ENCODE measurements around the gene STAB1. TPM values are rescaled to one million over a fixed set of nuclear protein-coding genes. Genes with fewer than 3 reads are reported as not detected.

The STAB1 gene
- total RNA-seq, 1 donor from 2014 or later, result 0.12 TPM

DNA sequence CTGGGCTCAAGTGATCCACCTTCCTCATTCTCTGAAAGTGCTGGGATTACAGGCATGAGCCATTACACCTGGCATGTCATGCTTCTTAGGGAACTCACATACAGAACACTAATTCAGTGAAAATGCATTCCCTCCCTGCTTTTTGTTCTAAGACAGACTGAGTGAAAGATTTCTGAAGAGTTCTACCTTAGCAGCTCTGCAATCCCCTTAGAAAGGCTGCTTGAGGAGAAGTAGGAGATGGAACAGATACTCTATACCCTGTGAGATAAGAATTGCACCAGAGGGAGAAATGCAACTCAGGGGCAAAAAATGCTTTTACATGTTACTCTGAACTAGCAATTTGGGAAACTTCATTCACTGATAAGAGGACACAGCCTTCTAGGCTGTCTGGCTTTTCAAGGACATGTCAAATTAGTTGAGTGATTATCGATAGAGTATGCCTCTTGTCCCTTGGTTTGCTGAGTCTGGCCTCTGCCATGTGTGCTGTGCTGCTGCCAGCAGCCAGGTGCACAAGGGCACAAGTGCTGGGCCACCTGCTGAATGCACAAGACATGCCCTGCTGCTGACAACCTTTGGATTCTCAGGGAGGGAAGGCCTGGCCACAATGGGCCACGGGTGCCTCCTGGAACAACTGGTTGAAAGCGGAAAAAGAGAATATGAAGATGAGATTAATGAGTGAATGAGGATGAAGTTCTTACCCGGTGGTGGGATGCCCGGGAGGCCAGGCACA is 59.1 kb downstream of the STAB1 start:
- intact Hi-C loops (cut with micrococcal nuclease), result no loop called here

DNA sequence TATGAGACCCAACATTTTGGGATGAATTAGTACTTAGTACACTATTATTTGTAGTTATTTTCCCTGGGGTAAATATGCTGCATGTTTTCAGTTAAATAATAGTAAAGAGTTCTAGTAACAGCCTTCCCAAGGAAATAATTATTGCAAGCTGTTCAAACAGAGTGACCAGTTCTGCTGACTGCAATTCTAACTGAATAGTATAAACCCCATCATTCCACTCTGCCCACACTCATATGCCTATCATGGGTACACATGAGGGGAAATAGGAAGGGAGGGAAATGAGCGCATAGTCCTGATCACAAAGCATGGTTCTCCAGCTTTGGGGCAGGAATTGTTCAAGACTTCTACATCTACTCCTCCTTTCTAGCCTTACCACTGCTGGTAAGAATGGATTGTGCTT is 59.9 kb downstream of the STAB1 start:
- intact Hi-C loops (cut with micrococcal nuclease), result no loop called here

DNA sequence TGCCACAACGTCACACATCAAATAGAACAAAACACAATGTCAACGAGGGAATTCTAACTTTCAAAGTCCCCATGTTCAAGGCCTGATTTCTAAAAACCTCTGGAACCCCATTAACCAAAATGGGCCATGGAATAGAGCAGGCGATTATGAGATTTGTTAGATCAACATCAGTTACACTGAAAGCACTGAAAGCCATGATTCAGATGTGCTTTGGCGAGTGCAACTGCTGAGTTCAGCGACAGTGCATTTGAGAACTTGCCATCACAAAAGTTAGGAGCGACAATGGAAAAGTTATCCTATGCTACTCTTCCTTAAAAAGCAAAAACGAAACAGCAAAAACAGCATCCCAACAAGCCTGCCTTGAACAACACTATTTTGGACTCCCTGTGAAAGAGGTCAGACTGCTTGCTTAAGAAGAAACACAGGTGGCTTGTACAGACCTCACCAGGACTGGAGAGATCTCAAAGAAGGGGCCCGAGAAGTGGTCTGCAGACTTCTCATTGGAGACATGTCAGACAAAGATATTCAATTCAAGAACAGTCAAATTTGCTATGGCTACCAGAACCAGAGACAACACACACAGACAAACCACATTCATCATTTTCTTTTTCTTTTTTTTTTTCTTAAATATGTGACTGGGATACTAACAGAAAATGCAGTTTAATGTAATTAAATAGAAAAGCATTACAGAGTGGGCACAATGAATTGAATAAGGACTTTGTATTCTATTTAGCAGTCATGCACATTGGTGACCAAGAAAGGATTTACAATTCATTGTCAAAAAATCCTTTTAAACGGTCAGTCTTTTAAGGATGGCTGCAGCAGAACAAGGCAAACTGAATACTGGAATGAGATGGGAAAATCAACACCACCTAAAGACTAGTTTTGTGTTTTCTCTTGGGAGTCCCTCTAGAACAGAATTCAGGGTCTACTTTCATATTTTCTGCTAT is 62.1 kb downstream of the STAB1 start:
- intact Hi-C loops (cut with micrococcal nuclease), result no loop called here

DNA sequence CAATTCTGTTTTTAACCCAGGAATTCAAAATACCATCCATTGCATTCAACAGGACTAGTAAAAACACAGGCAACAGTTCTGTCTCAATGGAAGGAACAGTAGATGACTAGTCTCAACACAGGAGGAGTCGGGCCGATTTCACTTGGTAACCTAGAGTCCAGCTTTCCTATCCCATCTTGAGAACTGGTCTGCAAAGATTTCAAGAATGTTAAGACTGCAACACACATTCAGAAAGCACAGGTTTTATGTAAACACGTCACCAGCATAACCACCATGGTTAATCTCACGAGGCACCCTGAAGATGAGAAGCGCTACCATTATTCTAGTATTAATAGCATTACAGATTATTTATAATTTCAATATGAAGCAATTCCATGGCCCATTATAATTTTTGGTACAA is 63.3 kb downstream of the STAB1 start:
- intact Hi-C loops (cut with micrococcal nuclease), result no loop called here

DNA sequence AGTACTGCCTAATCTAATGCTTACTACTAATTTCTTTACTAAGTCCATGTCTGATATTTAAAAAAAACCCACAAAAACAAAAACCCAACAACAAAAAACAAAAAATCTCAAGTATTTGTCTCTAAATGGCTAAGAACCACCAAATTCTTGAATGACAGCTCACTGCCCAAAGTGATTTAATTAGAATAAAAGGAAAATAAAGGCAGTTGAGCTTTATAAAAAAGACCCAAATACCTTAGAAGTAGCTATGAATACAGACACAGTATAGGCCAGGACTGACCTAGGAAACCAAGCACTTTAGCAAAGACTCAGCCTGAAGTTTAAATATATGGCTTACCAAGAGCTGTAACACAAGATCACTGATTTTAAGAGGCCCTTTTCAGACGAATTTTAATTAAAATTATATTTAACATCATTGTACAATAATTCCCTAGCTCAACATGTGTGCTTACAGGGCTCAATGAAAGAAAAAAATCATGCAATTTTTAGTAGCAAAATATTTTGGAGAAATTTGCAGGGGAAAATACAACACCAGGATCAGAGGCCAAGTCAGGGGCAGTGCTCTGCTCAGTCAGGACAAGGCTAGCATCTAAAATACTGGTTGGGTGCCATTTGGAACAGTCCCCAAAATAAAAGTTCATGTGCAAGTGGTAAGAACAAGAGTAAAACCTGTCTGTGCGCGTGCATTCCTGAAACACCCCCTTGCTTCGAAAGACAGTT is 66.0 kb downstream of the STAB1 start:
- intact Hi-C loops (cut with micrococcal nuclease), result no loop called here

DNA sequence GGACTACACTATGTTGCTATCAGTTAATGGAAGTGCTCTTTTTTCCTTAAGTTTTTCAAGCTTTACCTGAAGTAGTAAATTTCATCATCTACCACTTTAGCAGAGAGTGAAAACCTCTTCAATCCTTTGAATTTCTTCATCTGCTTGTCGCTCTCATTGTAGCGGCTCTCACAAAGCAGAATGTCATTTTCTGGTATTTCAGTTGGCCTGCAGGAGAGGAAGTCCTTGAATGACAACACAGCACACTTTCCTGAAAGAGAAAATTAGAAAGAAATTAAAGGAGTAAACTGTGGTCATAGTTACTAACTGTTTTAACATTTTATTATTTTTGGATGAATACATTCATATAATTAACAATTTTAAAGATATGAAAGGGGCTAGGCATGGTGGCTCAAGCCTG is 68.8 kb downstream of the STAB1 start:
- intact Hi-C loops (cut with micrococcal nuclease), result no loop called here

DNA sequence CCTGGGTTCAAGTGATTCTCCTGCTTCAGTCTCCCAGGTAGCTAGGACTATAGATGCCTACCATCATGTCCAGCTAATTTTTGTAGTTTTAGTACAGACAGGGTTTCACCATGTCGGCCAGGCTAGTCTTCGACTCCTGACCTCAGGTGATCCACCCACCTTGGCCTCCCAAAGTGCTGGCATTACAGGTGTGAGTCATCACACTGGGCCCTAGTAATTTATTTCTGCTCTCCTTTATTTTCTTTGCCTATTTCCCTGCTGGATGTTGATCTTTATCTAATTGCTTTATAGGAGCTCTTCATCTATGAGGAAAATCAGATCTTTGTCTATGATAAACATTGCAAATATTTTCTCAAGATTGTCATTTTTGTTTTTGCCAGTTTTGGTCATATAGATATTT is 72.9 kb downstream of the STAB1 start:
- intact Hi-C loops (cut with micrococcal nuclease), result no loop called here

DNA sequence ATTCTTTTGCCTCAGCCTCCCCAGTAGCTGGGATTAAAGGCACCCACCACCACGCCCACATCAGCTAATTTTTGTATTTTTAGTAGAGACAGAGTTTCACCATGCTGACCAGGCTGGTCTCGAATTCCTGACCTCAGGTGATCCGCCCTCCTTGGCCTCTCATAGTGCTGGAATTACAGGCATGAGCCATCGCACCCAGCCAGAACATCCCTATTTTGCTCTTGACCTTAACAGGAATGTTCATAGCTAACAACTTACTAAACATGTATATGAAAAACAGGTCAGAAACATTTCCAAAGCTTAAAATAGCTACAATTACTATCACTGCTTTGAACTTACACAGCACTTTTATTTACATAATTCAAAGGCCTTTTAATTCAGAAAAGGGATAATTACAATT is 74.9 kb downstream of the STAB1 start:
- intact Hi-C loops (cut with micrococcal nuclease), result no loop called here

DNA sequence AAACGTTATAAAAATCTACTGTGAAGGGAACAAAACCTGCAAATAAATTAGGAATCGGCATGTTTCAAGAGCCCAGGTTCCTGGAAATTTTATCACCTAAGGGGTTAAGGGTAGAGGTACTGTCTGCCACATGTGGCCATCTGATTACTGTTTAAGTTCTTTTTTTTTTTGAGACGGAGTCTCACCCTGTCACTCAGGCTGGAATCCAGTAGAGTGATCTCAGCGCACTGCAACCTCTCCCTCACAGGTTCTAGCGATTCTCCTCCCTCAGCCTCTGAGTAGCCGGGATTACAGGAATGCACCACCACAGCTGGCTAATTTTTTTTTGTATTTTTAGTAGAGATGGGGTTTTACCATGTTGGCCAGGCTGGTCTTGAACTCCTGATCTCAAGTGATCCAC is 77.1 kb downstream of the STAB1 start:
- intact Hi-C loops (cut with micrococcal nuclease), result no loop called here

Other genes with a start within 250 kb of the STAB1 start
- gene PPM1M, start 249.6 kb upstream of the STAB1 start, total RNA-seq, result 82.2 and 84.9 TPM in 2 replicates
- 127 and 130 TPM in 2 replicates for gene WDR82, start 216.7 kb upstream of the STAB1 start, total RNA-seq
- gene GLYCTK, start 207.5 kb upstream of the STAB1 start, total RNA-seq, result 20.8 and 23.1 TPM in 2 replicates
- 27.1 and 30.1 TPM in 2 replicates for gene DNAH1, start 179.0 kb upstream of the STAB1 start, total RNA-seq
- 93.4 and 98.6 TPM in 2 replicates for gene BAP1, start 85.3 kb upstream of the STAB1 start, total RNA-seq
- gene PHF7, start 84.7 kb upstream of the STAB1 start, total RNA-seq, result 6.8 and 9.9 TPM in 2 replicates
- not detected in 2 replicates for gene SEMA3G, start 50.2 kb upstream of the STAB1 start, total RNA-seq
- 0.74 and 1.3 TPM in 2 replicates for gene TNNC1, start 41.3 kb upstream of the STAB1 start, total RNA-seq
- gene NISCH, start 39.7 kb upstream of the STAB1 start, total RNA-seq, result 81.1 and 84.9 TPM in 2 replicates
- 14.3 and 21.6 TPM in 2 replicates for gene NT5DC2, start 38.5 kb downstream of the STAB1 start, total RNA-seq
- 5.0 and 5.1 TPM in 2 replicates for gene UQCC5, start 41.3 kb downstream of the STAB1 start, total RNA-seq
- gene PBRM1, start 190.6 kb downstream of the STAB1 start, total RNA-seq, result 88.6 and 91.7 TPM in 2 replicates
- 105 and 113 TPM in 2 replicates for gene GNL3, start 190.7 kb downstream of the STAB1 start, total RNA-seq
- 46.6 and 51.8 TPM in 2 replicates for gene GLT8D1, start 210.5 kb downstream of the STAB1 start, total RNA-seq
- gene SPCS1, start 210.8 kb downstream of the STAB1 start, total RNA-seq, result 97.5 and 100 TPM in 2 replicates